Stimulated activated CD4-positive, alpha-beta T cell treated with anti-CD3 and anti-CD28 coated beads, Interleukin-15, amount 100 ng/mL, for 48 hours (primary cell): ENCODE results near the gene SUSD2.
A peak's percentile ranks its signal among the peaks of the same experiment; 100 is the strongest.

ENCODE experiments used
- DNase-seq, 2 donors: peaks; one replicate each; pipeline ENCODE4 v3.0.0-alpha.2; 2020; ENCODE audit warnings: low read depth in 2 of 2

The SUSD2 gene

GRCh38 chr22:24149198-24149590, 32.1 kb upstream of the SUSD2 start:
- DNase-seq: no peak

GRCh38 chr22:24153353-24153752, 27.9 kb upstream of the SUSD2 start:
- DNase-seq: no peak

GRCh38 chr22:24153959-24154358, 27.3 kb upstream of the SUSD2 start:
- DNase-seq: no peak

GRCh38 chr22:24154826-24155225, 26.5 kb upstream of the SUSD2 start:
- DNase-seq: no peak

- peak; percentile 10 to 36 for DNase-seq
These were observed 25.6 kb upstream of the SUSD2 start for GRCh38 chr22:24155627-24156140.

- peak; percentile 41 to 55 for DNase-seq
These were observed 25.0 kb upstream of the SUSD2 start for GRCh38 chr22:24156141-24156912.

GRCh38 chr22:24156913-24157821, 24.1 kb upstream of the SUSD2 start:
- DNase-seq: peak; percentile 72 to 77

GRCh38 chr22:24157822-24158135, 23.5 kb upstream of the SUSD2 start:
- DNase-seq: no peak

- no peak for DNase-seq
These were observed 21.6 kb upstream of the SUSD2 start for GRCh38 chr22:24159650-24160049.

GRCh38 chr22:24160546-24160945, 20.7 kb upstream of the SUSD2 start:
- DNase-seq: no peak

GRCh38 chr22:24161485-24161884, 19.8 kb upstream of the SUSD2 start:
- DNase-seq: no peak

GRCh38 chr22:24161909-24162308, 19.4 kb upstream of the SUSD2 start:
- no peak for DNase-seq

- no peak for DNase-seq
These were observed 18.9 kb upstream of the SUSD2 start for GRCh38 chr22:24162436-24162835.

- no peak for DNase-seq
These were observed 17.0 kb upstream of the SUSD2 start for GRCh38 chr22:24164243-24164642.

- no peak for DNase-seq
These were observed 16.3 kb upstream of the SUSD2 start for GRCh38 chr22:24164940-24165339.

- no peak for DNase-seq
These were observed 15.6 kb upstream of the SUSD2 start for GRCh38 chr22:24165673-24166072.

GRCh38 chr22:24166811-24167210, 14.5 kb upstream of the SUSD2 start:
- DNase-seq: no peak

- no peak for DNase-seq
These were observed 11.7 kb upstream of the SUSD2 start for GRCh38 chr22:24169439-24170058.

- no peak for DNase-seq
These were observed 11.1 kb upstream of the SUSD2 start for GRCh38 chr22:24170188-24170587.

- no peak for DNase-seq
These were observed 10.7 kb upstream of the SUSD2 start for GRCh38 chr22:24170632-24171031.

GRCh38 chr22:24171822-24172221, 9.5 kb upstream of the SUSD2 start:
- no peak for DNase-seq

GRCh38 chr22:24175160-24175808, 6.0 kb upstream of the SUSD2 start:
- DNase-seq: peak; percentile 28 to 38
